GM21447 (cell line): ENCODE results near the gene GYS1.
"Not testable (repeated sequence)": the region's sequence is repeated elsewhere in the genome, so short reads cannot be mapped to it uniquely, and the experiment has no call there.

Experiments used
- ATAC-seq: cut with Tn5 transposase; IDR thresholded peaks from one replicate; pipeline ENCODE4 v1.9.1; 2021; ENCODE audit not compliant: unreplicated experiment

Gene GYS1

GRCh38 chr19:48946463-48947257 is 46.4 kb downstream of the GYS1 start:
- no peak for ATAC-seq

- ATAC-seq, result no peak
Observed at GRCh38 chr19:48945817-48946216, 47.3 kb downstream of the GYS1 start.

- no peak for ATAC-seq
Observed at GRCh38 chr19:48945415-48945814, 47.7 kb downstream of the GYS1 start.

- no peak for ATAC-seq
Observed at GRCh38 chr19:48943081-48943480, 50.0 kb downstream of the GYS1 start.

GRCh38 chr19:48940902-48941301 is 52.2 kb downstream of the GYS1 start:
- ATAC-seq, result no peak

- no peak for ATAC-seq
Observed at GRCh38 chr19:48938256-48938655, 54.9 kb downstream of the GYS1 start.

- ATAC-seq, result no peak
Observed at GRCh38 chr19:48935864-48936263, 57.2 kb downstream of the GYS1 start.

- no peak for ATAC-seq
Observed at GRCh38 chr19:48934837-48935236, 58.3 kb downstream of the GYS1 start.

- peak; percentile 53 for ATAC-seq
Observed at GRCh38 chr19:48933382-48933932, 59.7 kb downstream of the GYS1 start, which contains the start of gene DHDH. TSS of gene DHDH (plus strand) at chr19:48933699. CDS start at chr19:48933722, 23 bp downstream.

GRCh38 chr19:48928164-48929025 is 64.7 kb downstream of the GYS1 start:
- no peak for ATAC-seq

- ATAC-seq, result not testable (repeated sequence)
Observed at GRCh38 chr19:48927692-48928091, 65.4 kb downstream of the GYS1 start.

- ATAC-seq, result no peak
Observed at GRCh38 chr19:48926909-48927308, 66.2 kb downstream of the GYS1 start.

GRCh38 chr19:48925890-48926289 is 67.2 kb downstream of the GYS1 start:
- not testable (repeated sequence) for ATAC-seq

GRCh38 chr19:48925240-48925843 is 67.8 kb downstream of the GYS1 start:
- no peak for ATAC-seq

- ATAC-seq, result no peak
Observed at GRCh38 chr19:48922548-48923490, 70.3 kb downstream of the GYS1 start.

GRCh38 chr19:48921721-48922500 is 71.2 kb downstream of the GYS1 start:
- no peak for ATAC-seq

- no peak for ATAC-seq
Observed at GRCh38 chr19:48920949-48921348, 72.2 kb downstream of the GYS1 start.

- not testable (repeated sequence) for ATAC-seq
Observed at GRCh38 chr19:48919271-48919670, 73.8 kb downstream of the GYS1 start.

- no peak for ATAC-seq
Observed at GRCh38 chr19:48918801-48919247, 74.3 kb downstream of the GYS1 start.
